HG02885 (cell line): ENCODE results near the gene NTM.

ENCODE experiments used
- ATAC-seq: cut with Tn5 transposase; IDR thresholded peaks from one replicate; pipeline ENCODE4 v1.9.1; 2021; ENCODE audit warnings: mild to moderate bottlenecking; ENCODE audit not compliant: unreplicated experiment, poor library complexity

The NTM gene

DNA sequence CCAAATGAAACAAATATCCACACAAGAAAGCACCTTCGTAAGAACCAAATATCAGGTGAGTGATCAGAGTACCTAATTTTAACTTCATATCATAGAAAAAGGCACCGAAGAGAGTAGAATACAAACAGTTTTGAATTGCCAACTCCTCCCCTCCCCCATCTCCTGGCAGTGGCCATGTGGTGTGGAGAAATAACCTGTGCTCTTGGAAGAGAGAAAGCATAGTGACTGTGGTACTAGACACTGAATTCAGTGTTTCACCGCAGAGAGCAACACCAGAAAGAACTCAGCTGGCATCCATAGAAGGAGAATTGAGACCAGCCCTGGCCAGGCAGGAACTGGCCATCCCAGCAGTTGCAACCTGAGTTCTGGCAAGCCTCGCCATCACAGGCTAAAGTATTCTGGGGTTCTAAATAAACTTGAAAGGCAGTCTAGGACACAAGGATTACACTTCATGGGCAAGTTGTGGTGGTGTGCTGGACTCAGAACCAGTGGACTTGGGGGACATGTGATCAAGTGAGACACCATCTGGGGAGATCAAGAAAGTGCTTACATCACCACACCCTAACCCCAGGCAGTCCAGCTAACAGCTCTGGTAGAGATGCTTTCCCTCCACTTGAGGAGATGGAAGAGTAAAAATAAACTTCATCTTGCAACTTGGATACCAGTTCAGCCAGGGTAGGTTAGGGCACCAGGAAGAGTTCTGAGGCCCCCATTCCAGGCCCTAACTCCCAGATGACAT lies 1003.2 kb downstream of the NTM start:
- no peak for ATAC-seq

- no peak for ATAC-seq
Observed at GRCh38 chr11:132379540-132379939, 1009.1 kb downstream of the NTM start.
